Fibroblast of villous mesenchyme (primary cell): Measurements from ENCODE around the gene EHD4. TPM values are rescaled to one million over a fixed set of nuclear protein-coding genes. Genes with fewer than 3 reads are reported as not detected.

ENCODE experiments used
- DNase-seq: peaks from one replicate; pipeline ENCODE4 v3.0.0-alpha.2; 2010; ENCODE audit warnings: low read depth
- H3K4me3 ChIP-seq: 2 replicates; pipeline ENCODE4 v1.5.1; 2011; ENCODE audit warnings: low read depth, mild to moderate bottlenecking, low read length
- total RNA-seq: library from RNA; depleted of rRNA; stranded (reverse); fragments of >200 nt; gene quantifications from 2 replicates; pipeline ENCODE4 v1.2.3, GENCODE V29; 2012
- TF ChIP-seq, protein P1 (sequence below): IDR thresholded peaks from 2 replicates; pipeline ENCODE4 v1.5.1; 2012; ENCODE audit warnings: low read depth, mild to moderate bottlenecking, low read length; ENCODE audit not compliant: insufficient read depth

The EHD4 gene
- total RNA-seq, 1 donor = 19.0 TPM

DNA sequence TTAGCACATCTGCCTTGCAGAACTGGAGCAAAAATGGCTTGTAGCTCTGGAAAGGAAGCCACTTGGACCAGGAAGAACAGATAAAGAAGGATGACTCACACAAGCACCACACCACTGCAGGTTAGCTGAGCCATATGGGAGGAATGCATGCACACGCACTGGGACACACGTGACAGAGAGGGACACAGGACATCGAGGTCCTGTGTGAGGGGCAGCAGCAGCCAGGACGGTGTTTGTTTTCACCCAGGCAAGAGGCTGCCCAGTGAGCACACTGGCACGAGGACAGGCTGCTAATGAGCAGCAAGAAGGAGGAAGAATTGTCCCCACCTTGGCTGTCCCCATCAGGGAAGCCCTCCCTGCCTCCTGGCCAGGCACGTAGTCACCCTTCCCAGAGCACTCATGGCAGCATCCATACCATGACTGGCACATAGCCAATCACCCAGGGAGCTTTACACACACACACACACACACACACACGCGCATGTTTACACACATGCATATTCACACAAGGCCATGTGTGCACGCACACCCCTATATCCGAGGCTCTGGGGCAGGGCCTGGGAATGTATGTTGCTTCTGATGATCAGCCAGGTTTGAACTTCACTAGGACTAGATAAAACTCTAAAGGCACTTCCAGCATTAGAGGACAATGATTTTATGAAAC lies 54.5 kb downstream of the EHD4 start:
- TF ChIP-seq, protein P1, sequence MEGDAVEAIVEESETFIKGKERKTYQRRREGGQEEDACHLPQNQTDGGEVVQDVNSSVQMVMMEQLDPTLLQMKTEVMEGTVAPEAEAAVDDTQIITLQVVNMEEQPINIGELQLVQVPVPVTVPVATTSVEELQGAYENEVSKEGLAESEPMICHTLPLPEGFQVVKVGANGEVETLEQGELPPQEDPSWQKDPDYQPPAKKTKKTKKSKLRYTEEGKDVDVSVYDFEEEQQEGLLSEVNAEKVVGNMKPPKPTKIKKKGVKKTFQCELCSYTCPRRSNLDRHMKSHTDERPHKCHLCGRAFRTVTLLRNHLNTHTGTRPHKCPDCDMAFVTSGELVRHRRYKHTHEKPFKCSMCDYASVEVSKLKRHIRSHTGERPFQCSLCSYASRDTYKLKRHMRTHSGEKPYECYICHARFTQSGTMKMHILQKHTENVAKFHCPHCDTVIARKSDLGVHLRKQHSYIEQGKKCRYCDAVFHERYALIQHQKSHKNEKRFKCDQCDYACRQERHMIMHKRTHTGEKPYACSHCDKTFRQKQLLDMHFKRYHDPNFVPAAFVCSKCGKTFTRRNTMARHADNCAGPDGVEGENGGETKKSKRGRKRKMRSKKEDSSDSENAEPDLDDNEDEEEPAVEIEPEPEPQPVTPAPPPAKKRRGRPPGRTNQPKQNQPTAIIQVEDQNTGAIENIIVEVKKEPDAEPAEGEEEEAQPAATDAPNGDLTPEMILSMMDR = no peak
- peak; percentile 80 for DNase-seq
- H3K4me3 ChIP-seq = no peak overlapping the region

DNA sequence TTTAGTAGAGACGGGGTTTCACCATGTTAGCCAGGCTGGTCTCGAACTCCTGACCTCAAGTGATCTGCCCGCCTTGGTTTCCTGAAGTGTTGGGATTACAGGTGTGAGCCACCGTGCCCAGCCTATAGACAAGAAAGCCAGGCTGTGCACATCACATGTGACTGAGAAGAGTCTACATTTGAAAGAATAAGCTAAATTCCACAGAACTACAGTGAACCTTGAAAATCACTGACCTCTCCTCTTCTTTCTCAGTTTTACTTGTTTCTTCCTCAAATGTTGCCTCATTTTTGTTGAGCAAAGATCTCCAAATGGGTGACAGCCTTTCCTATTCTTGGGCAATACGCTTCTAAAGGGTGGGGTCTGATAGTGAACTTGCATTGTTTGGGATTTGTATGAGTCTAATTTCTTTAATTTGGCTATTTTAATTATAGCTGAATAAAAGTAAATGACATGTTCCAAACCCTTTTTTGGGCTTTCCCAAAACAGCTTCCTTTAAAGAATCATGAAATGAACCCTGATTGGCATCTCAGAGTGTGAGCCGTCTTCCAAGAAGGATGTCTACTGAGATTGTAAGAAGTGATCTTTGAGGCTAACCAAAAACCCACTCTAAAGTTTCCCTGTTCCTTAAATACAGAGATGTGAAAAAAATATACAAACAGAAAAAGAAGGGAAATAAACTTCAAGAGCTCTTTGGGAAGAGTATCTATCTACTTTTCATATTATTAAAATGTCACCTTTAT lies 56.9 kb downstream of the EHD4 start:
- TF ChIP-seq, protein P1 = no peak
- H3K4me3 ChIP-seq = no peak overlapping the region
- DNase-seq = no peak

DNA sequence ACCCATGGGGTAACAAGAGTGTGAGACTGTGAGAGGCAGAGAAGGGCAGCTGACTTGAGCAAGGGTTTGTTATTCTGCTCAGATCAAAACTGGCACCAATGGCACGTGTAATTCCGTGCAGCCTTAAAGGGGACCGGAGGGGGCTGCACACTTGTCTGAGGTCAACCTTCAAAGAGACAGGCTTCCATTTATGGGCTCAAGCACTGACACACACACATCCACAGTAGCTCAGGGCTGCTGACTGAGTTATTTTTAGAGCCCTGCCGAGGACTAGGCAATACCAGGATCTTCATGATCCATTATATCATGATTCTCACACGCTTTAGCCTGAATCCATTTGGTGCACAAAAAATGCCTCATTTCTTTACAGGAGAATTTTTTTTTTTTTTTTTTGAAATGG lies 57.9 kb downstream of the EHD4 start:
- no peak overlapping the region for H3K4me3 ChIP-seq
- DNase-seq = no peak
- TF ChIP-seq, protein P1 = no peak

DNA sequence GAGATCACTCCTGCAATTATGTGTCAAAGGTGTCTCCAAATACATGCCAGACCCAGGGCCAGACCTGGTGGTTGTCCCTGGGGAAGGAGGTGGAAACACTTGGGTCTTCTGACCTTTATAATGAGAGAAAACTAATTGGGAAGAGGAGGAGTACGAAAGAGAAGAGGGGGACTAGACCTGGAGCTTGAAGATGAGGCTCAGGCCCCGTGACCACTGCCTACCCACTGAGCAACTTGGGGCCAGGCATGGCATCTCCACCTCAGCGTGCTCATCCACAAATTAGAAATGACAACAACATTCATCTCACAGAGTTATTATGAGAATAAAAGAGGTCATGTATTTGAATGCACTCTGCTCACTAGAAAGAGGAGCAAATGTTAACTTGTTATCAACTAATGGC lies 59.1 kb downstream of the EHD4 start:
- no peak for DNase-seq
- H3K4me3 ChIP-seq = no peak overlapping the region
- TF ChIP-seq, protein P1 = no peak

DNA sequence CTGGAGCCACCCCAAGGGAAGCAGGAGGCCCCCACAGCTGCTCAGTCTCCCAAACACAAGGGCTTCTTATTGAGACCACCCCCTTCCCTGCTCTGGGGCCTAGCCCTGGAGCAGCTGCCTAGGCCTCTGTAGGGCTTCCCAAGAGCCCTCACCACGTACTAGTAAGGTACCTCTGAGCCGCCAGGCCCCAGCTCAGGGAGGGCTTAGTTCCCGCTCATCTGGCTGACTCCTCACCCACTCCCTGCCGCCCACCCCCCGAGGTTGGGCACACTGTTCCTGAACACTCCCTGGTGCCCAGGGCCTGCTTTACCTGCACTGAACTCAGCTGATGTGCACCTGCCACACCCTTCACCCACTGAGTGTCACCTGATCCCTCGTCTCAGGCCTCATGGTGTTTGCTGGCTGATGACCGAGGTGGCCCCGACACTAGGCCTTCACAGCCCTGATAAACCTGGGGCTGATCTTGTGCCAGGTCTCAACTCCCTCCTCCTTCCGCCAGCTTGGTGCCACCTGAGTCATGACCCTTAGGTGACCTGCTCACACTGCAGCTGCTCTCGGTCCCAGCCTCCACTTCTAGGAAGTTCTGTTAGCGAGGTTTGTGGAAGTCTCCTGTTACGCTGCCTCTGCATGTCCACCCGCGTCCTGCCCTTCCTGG lies 60.5 kb downstream of the EHD4 start:
- no peak for DNase-seq
- TF ChIP-seq, protein P1 = no peak
- no peak overlapping the region for H3K4me3 ChIP-seq

DNA sequence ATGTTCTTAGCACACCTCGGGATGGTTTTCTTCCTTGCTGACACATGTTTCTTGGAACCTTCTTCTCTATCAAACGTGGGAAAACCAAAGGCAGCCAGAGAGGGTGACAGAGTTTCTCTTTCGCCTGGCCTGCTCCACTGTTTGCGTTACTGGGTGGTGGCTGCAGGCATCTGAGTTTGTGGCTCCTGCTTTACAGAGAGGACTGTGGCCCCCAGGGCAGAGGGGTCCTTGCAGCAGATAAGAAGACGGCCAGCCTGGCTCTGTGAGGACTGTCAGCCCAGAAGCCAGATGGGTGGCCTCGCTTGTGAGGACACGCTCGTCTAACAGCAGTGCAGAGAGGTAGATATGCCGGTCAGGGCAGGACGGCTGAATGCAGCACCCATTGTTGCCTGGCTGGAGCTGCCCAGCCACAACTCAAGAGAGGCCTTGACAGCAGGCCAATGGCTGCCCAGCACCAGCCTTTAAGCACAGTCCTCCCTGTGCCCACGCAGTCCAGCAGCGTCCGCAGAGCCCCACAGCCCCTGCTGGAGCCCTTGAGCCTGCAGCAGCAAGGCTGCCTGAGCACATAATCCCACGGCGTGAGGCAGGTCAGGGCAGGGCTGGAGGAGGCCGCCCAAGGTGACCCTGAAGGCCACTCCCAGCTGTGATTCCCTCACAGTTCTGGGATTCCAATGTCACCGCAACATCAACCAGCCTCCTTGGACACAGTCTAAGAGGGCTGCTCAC lies 63.5 kb downstream of the EHD4 start:
- DNase-seq = no peak
- TF ChIP-seq, protein P1 = no peak

More for the DNA sequence above, 63.5 kb downstream of the EHD4 start:
- H3K4me3 ChIP-seq = no peak overlapping the region
